NB4 (cell line): ENCODE data around the gene PTRH2.

ENCODE experiments used
- DNase-seq: peaks from one replicate; pipeline ENCODE4 v3.0.0; 2010; ENCODE audit warnings: low read depth
- H3K4me3 ChIP-seq: one replicate; pipeline ENCODE4 v1.5.1; 2011; ENCODE audit warnings: mild to moderate bottlenecking, low read depth, low read length, moderate library complexity
- CTCF ChIP-seq: IDR thresholded peaks from one replicate; pipeline ENCODE4 v1.5.1; 2012; ENCODE audit warnings: low read depth, low read length
- MYC ChIP-seq: IDR thresholded peaks from 2 replicates; pipeline ENCODE4 v1.6.1; 2011; ENCODE audit warnings: low read depth, low read length
- POLR2A ChIP-seq: IDR thresholded peaks from 2 replicates; pipeline ENCODE4 v1.6.1; 2011; ENCODE audit warnings: mild to moderate bottlenecking; ENCODE audit not compliant: insufficient read length; ENCODE audit errors: extremely low read depth
- TF ChIP-seq, protein P1 (sequence below): IDR thresholded peaks from 2 replicates; pipeline ENCODE4 v1.6.1; 2011; ENCODE audit warnings: low read depth, low read length

Gene PTRH2

GRCh38 chr17:59752446-59752845, 45.2 kb upstream of the PTRH2 start:
- no peak for DNase-seq
- no peak overlapping the region for H3K4me3 ChIP-seq
- TF ChIP-seq, protein P1, sequence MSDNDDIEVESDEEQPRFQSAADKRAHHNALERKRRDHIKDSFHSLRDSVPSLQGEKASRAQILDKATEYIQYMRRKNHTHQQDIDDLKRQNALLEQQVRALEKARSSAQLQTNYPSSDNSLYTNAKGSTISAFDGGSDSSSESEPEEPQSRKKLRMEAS = no peak
- TF ChIP-seq MYC = no peak
- TF ChIP-seq POLR2A = no peak
- TF ChIP-seq CTCF = no peak

GRCh38 chr17:59751955-59752413, 44.8 kb upstream of the PTRH2 start:
- no peak for DNase-seq
- no peak for TF ChIP-seq CTCF
- TF ChIP-seq MYC = no peak
- TF ChIP-seq, protein P1 = no peak
- no peak for TF ChIP-seq POLR2A
- H3K4me3 ChIP-seq = no peak overlapping the region

DNA sequence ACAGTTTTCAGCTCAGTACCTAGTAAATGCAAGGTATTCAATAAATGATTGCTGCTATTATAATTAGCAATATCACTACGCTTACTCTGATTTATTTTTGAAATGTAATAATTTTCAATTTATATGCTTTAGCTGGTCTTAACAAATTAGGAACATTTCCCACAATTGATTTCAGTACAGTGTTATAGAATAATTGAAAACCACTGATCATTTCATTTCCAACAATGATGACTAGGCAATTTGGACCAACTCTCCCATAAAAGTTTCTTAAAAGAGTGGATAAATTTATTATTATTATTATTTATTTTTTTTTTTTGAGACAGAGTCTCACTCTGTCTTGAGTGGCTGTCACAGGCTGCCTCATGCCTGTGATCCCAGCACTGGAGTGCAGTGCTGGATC, 41.4 kb upstream of the PTRH2 start:
- H3K4me3 ChIP-seq = no peak overlapping the region
- DNase-seq = no peak
- no peak for TF ChIP-seq MYC
- TF ChIP-seq, protein P1 = no peak
- TF ChIP-seq CTCF = no peak
- TF ChIP-seq POLR2A = no peak

DNA sequence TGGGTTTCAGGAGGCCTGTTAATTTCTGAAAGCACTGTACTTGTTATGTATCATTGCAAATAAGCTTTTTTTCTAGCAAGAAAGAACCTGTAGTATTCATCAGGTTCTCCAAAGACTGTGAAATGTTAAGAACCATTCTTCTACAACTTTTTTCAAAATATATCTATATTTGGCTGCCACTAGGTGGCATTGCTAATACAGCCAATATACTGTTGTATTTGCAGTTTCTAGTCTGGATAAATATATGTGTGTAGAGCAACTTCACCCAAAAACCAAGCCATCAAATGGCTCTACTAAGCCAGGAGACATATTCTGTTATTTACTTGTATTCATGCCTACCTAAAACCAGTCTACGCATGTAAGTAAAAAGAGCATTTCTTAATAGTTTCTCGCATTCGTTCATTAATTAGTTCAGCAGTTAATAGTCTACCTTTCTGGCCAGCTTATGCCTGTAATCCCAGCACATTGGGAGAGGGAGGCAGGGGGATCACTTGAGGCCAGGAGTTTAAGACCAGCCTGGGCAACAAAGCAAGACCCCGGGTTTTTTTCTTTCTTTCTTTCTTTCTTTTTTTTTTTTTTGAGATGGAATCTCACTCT, 39.7 kb upstream of the PTRH2 start:
- no peak overlapping the region for H3K4me3 ChIP-seq
- peak; percentile 62 for DNase-seq
- TF ChIP-seq CTCF = peak; percentile 46
- TF ChIP-seq POLR2A = no peak
- no peak for TF ChIP-seq MYC

DNA sequence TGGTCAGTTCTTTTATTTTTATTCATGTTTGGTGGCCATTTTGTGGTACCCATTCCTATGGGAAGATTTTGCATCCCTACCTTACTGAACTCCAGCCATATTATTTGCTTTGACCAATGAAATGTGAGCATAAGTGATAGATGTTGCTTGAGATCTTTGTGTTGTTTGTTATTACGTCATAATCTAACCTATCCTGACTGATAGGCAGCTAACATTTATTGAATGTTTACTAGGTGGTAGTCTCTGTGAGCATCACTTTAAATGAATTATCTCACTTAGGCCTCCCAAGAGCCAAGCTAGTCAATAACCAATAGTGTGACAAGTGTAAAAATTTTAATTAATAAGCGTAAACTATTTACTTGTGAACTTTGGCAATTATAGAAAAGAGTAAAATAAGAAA, 37.8 kb upstream of the PTRH2 start:
- no peak for DNase-seq
- H3K4me3 ChIP-seq = no peak overlapping the region
- TF ChIP-seq, protein P1 = no peak
- TF ChIP-seq POLR2A = no peak
- TF ChIP-seq MYC = no peak
- TF ChIP-seq CTCF = no peak

DNA sequence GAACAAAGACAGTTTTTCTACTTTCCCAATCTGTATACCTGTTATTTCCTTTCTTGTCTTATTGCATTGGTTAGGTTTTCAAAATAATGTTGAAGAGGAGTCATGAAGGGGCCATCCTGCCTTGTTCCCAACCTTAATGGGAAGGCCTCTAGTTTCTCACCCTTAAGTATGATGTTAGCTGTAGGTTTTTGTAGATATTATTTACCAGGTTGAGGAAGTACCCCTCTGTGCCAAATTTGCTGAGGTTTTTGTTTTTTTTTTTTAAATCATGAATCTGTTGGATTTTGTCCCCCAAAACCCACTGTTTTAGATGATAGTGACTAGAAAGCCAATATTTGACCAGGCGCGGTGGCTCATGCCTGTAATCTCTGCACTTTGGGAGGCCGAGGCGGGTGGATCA, 36.6 kb upstream of the PTRH2 start:
- no peak for TF ChIP-seq MYC
- TF ChIP-seq, protein P1 = no peak
- TF ChIP-seq CTCF = no peak
- no peak for TF ChIP-seq POLR2A
- no peak for DNase-seq
- H3K4me3 ChIP-seq = no peak overlapping the region
